Keratinocyte (primary cell): ENCODE measurements around the gene PIM3. TPM values are rescaled to one million over a fixed set of nuclear protein-coding genes. Genes with fewer than 3 reads are reported as not detected.

Experiments
- DNase-seq: peaks from one replicate; pipeline ENCODE4 v3.0.0-alpha.2; 2011; ENCODE audit warnings: low read depth, missing footprints, low spot score
- FAIRE-seq: peaks from 2 replicates; lab custom pipeline; 2011; peaks lifted over from hg19 to GRCh38; lab: Jason Lieb, UNC
- H2AFZ ChIP-seq: 2 replicates; pipeline ENCODE4 v1.6.0; 2012; ENCODE audit warnings: low read length, control low read depth, inconsistent platforms; ENCODE audit not compliant: control insufficient read depth
- H3K27ac ChIP-seq: 2 replicates; pipeline ENCODE4 v1.5.1; 2011; ENCODE audit warnings: low read length; ENCODE audit not compliant: control insufficient read depth, insufficient read depth
- H3K27me3 ChIP-seq: 3 replicates; pipeline ENCODE4 v1.6.0; 2011; ENCODE audit warnings: low read length; ENCODE audit not compliant: control insufficient read depth, insufficient read depth; ENCODE audit errors: extremely low read depth
- H3K36me3 ChIP-seq, 2 experiments: 2 replicates in 1 of 2; 3 replicates in 1 of 2; pipeline ENCODE4 v1.5.1; 2011; ENCODE audit warnings: low read length in 2 of 2, mild to moderate bottlenecking in 1 of 2; ENCODE audit not compliant: control insufficient read depth in 2 of 2, insufficient read depth in 2 of 2; ENCODE audit errors: extremely low read depth in 1 of 2
- H3K4me1 ChIP-seq: 3 replicates; pipeline ENCODE4 v1.5.1; 2011; ENCODE audit warnings: low read length; ENCODE audit not compliant: control insufficient read depth, insufficient read depth; ENCODE audit errors: extremely low read depth
- H3K4me2 ChIP-seq: 3 replicates; pipeline ENCODE4 v1.6.0; 2011; ENCODE audit warnings: low read depth, low read length; ENCODE audit not compliant: control insufficient read depth, insufficient read depth; ENCODE audit errors: extremely low read depth
- H3K4me3 ChIP-seq, 3 experiments: fragments of 200-600 bp in 1 of 3; sonication (generic) in 1 of 3; 2 replicates in 2 of 3; 3 replicates in 1 of 3; pipeline ENCODE4 v1.5.1; 2011 to 2016; ENCODE audit warnings: low read length in 3 of 3, mild to moderate bottlenecking in 3 of 3, control low read depth in 2 of 3, inconsistent platforms in 1 of 3, low read depth in 1 of 3, mixed read lengths in 1 of 3, mixed run types in 1 of 3, moderate library complexity in 1 of 3; ENCODE audit not compliant: control insufficient read depth in 2 of 3, insufficient read depth in 2 of 3; ENCODE audit errors: extremely low read depth in 1 of 3
- H3K79me2 ChIP-seq: 2 replicates; pipeline ENCODE4 v1.6.0; 2012; ENCODE audit warnings: low read length; ENCODE audit not compliant: control insufficient read depth, insufficient read depth
- H3K9ac ChIP-seq: 3 replicates; pipeline ENCODE4 v1.6.0; 2011; ENCODE audit warnings: low read length; ENCODE audit not compliant: control insufficient read depth, insufficient read depth; ENCODE audit errors: extremely low read depth
- H3K9me1 ChIP-seq: 3 replicates; pipeline ENCODE4 v1.6.0; 2011; ENCODE audit warnings: low read length; ENCODE audit not compliant: control insufficient read depth, insufficient read depth; ENCODE audit errors: extremely low read depth
- H3K9me3 ChIP-seq: 2 replicates; pipeline ENCODE4 v1.5.1; 2012; ENCODE audit warnings: low read depth, low read length; ENCODE audit not compliant: control insufficient read depth
- H4K20me1 ChIP-seq: 3 replicates; pipeline ENCODE4 v1.6.0; 2011; ENCODE audit warnings: low read length; ENCODE audit not compliant: control insufficient read depth, insufficient read depth; ENCODE audit errors: extremely low read depth
- CTCF ChIP-seq, 3 experiments: IDR thresholded peaks in 1 of 3; conservative IDR thresholded peaks in 1 of 3; optimal IDR thresholded peaks in 1 of 3; 2 replicates in 2 of 3; 3 replicates in 1 of 3; pipeline versions ENCODE3 to v1.5.1; 2011; ENCODE audit warnings: low read length in 3 of 3, mild to moderate bottlenecking in 3 of 3, moderate library complexity in 2 of 3, control low read depth in 1 of 3, inconsistent platforms in 1 of 3; ENCODE audit not compliant: insufficient read depth in 2 of 3; ENCODE audit errors: extremely low read depth in 1 of 3
- EZH2 ChIP-seq: IDR thresholded peaks from one replicate; pipeline ENCODE4 v1.6.1; 2012; ENCODE audit warnings: inconsistent platforms, mild to moderate bottlenecking, low read length, moderate library complexity
- dilution Hi-C: fragments of 300-500 bp; cut with MboI; formaldehyde crosslinking; loops from one replicate; pipeline ENCODE4 v1.7.0; 2020; ENCODE audit warnings: low sequenced_read_pairs; ENCODE audit not compliant: extremely low pct_ligation_motif_present
- polyA plus RNA-seq, 5 experiments: library from polyadenylated mRNA; depleted of rRNA in 3 of 5; stranded (reverse) in 3 of 5; stranded (forward) in 1 of 5; unstranded in 1 of 5; fragments of >200 nt; gene quantifications; 1 replicate in 1 of 5; 2 replicates in 3 of 5; 3 replicates in 1 of 5; pipeline versions ENCODE4 v1.2.1 to v1.2.3, GENCODE V29; 2011 to 2012; ENCODE audit warnings: missing spikeins in 2 of 5, low read depth in 1 of 5, low replicate concordance in 1 of 5

PIM3 gene
- polyA plus RNA-seq, 1 donor (not counting 4 experiments of a cell fraction or from before 2014, with no cell fraction given): 3.4 TPM

DNA sequence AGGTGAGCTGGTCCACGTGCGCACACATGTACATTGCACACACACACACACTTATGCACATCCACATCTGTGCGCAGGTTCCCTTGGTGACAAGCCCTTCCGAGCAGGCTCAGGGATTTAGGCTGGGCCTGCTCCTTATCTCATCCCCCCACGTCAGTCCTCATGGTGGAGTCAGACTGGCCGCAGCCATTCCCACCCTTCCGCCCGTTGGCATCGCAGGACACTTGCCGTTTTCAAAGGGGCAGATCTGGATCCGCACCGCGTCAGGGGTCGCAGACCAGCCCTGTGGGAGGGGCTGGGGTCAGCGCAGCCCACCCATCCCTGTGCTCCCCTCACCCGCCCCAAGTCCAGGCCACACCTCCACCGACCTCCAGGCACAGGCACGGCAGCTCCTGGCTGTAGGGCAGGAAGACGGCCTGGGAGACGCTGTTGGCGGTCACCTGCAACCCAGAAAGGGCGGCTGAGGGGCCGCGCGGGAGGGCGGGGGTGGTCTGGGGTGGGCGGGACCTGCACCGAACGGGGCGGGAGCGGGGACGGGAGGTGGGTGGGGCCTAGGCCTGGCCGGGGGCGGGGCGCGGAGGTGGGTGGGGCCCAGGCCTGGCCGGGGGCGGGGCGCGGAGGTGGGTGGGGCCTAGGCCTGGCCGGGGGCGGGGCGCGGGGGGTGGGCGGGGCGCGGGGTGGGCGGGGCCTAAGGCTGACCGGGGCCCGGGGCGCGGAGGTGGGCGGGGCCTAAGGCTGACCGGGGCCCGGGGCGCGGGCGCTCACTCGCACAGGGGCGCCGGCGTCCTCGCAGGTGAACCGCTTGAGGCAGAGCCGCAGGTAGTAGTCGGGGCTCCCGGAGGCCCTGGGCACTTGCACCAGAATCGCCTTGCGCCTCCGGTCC, 38.7 kb downstream of the PIM3 start:
- H3K4me3 ChIP-seq: no peak overlapping the region
- H3K4me2 ChIP-seq: no peak overlapping the region
- dilution Hi-C loops: no loop called here

DNA sequence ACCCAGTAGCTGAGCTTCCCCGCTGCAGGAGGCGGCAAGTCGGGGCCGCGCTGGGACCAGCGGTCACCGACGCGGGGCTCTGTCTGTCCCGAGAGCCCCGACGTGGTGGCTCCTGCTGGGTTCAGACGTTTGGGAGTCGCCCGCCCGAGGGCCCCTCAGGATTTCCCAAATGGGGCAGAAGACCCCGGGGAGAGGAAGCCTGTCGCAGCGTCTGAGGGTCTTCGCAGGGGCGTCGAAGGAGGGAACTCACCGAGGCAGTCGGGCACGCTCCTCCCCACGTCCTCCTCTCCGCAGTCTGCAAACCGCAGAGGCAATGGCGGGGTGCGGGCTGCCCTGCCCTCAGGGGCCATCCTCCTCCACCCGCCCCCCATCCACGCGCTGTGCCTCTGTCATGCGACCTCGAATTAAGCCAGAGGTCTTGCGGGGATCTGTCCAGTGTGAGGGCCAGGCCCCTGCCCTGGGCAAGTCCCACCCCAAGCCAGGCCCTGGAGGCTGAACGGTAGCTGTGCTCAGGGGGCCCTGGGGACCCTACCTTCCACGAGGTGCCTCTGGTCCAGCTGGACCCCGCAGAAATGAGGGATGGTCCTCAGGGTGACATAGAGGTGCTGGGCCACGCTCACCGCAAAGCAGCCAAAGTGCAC, 39.5 kb downstream of the PIM3 start:
- Histone ChIP-seq H3K4me3 (no peak overlapping the region), H3K9me1 (no peaks in the 10 kb centered on the region), H3K27ac (no peak overlapping the region), H3K36me3 (no peaks in the 10 kb centered on the region), H3K9ac (no peak overlapping the region), H2AFZ (no peak overlapping the region), H3K4me1 (no peaks in the 10 kb centered on the region), H4K20me1 (no peaks in the 10 kb centered on the region), H3K9me3 (no peaks in the 10 kb centered on the region), H3K79me2 (no peaks in the 10 kb centered on the region), H3K27me3 (peaks cover 4% of the 10 kb centered on the region), H3K4me2 (no peak overlapping the region)
- TF ChIP-seq EZH2: no peak
- no peak for DNase-seq
- FAIRE-seq: no peak
- dilution Hi-C loops: no loop called here

More for the DNA sequence above, 38.7 kb downstream of the PIM3 start:
- no peak overlapping the region for H3K27ac ChIP-seq
- FAIRE-seq (no peak), DNase-seq (no peak)
- no peak overlapping the region for H2AFZ ChIP-seq
- H3K9me1 ChIP-seq: no peaks in the 10 kb centered on the region
- H3K27me3 ChIP-seq: peaks cover 4% of the 10 kb centered on the region
- H3K79me2 ChIP-seq: no peaks in the 10 kb centered on the region
- H3K36me3 ChIP-seq: no peaks in the 10 kb centered on the region
- H3K9me3 ChIP-seq: no peaks in the 10 kb centered on the region
- no peaks in the 10 kb centered on the region for H3K4me1 ChIP-seq
- no peak overlapping the region for H3K9ac ChIP-seq
- no peak for TF ChIP-seq EZH2
- TF ChIP-seq CTCF (optimal IDR thresholded peaks at IDR 0.05 in 1 of 3, IDR thresholded peaks at IDR 0.05 in 1 of 3, conservative IDR thresholded peaks at IDR 0.05 in 1 of 3; ENCODE audit: extremely low read depth in 1 of 3, insufficient read depth in 2 of 3, low read length in 3 of 3): no peak
- H4K20me1 ChIP-seq: no peaks in the 10 kb centered on the region
